ENCODE measurements around the gene TBC1D2B.
"Not testable (repeated sequence)": the region's sequence is repeated elsewhere in the genome, so short reads cannot be mapped to it uniquely, and the experiment has no call there.

GRCh38 chr15:77996226-77996625 is 81.3 kb downstream of the TBC1D2B start:
- TF ChIP-seq POLR2A, CTCF (IDR thresholded peaks at IDR 0.05): not testable (repeated sequence)

Measured in testis (tissue), 2 donors.